Small intestine (tissue), 7 donors: ENCODE results near the gene KRTAP15-1. TPM values are rescaled to one million over a fixed set of nuclear protein-coding genes. Genes with fewer than 3 reads are reported as not detected.

Experiments
- DNase-seq, 2 donors: peaks; one replicate each; pipeline versions ENCODE4 v3.0.0 to v3.0.0-alpha.2; 2013
- FAIRE-seq: peaks from 2 replicates; lab custom pipeline; 2012; peaks lifted over from hg19 to GRCh38; lab: Jason Lieb, UNC
- H3K27ac ChIP-seq, 3 donors: one replicate each; pipeline ENCODE4 v1.5.1; 2013; ENCODE audit warnings: low read length in 2 of 3, mild to moderate bottlenecking in 2 of 3, control low read depth in 1 of 3, inconsistent platforms in 1 of 3, low read depth in 1 of 3, moderate library complexity in 1 of 3
- H3K27me3 ChIP-seq, 3 donors: one replicate each; pipeline ENCODE4 v1.6.1; 2013; ENCODE audit warnings: low read length in 3 of 3, inconsistent platforms in 1 of 3; ENCODE audit not compliant: control insufficient read depth in 3 of 3, insufficient read depth in 3 of 3
- H3K36me3 ChIP-seq, 3 donors: one replicate each; pipeline ENCODE4 v1.6.1; 2013; ENCODE audit warnings: low read length in 3 of 3, inconsistent platforms in 1 of 3, low read depth in 1 of 3, mild to moderate bottlenecking in 1 of 3, moderate library complexity in 1 of 3; ENCODE audit not compliant: control insufficient read depth in 3 of 3, insufficient read depth in 2 of 3
- H3K4me1 ChIP-seq, 3 donors: one replicate each; pipeline ENCODE4 v1.6.1; 2013; ENCODE audit warnings: low read length in 2 of 3, inconsistent platforms in 1 of 3, low read depth in 1 of 3, mild to moderate bottlenecking in 1 of 3, moderate library complexity in 1 of 3; ENCODE audit not compliant: control insufficient read depth in 3 of 3, insufficient read depth in 2 of 3
- H3K4me3 ChIP-seq, 3 donors: one replicate each; pipeline ENCODE4 v1.5.1; 2013; ENCODE audit warnings: low read length in 3 of 3, control low read depth in 1 of 3, inconsistent platforms in 1 of 3, low read depth in 1 of 3, mild to moderate bottlenecking in 1 of 3, moderate library complexity in 1 of 3
- H3K9me3 ChIP-seq, 2 donors: one replicate each; pipeline ENCODE4 v1.6.1; 2013; ENCODE audit warnings: low read depth in 1 of 2, low read length in 1 of 2; ENCODE audit not compliant: control insufficient read depth in 2 of 2, insufficient read depth in 1 of 2
- WGBS, 3 donors: extraction: QIAGEN DNeasy Blood & Tissue Kit; methylation state at CpG; one replicate each; pipeline ENCODE4 v1.1.7; 2013; 5-methylcytosine and 5-hydroxymethylcytosine counted together
- polyA plus RNA-seq, 4 donors: library from polyadenylated mRNA; stranded (reverse) in 3 of 4; unstranded in 1 of 4; fragments of 200-250 nt in 3 of 4; fragments of 120-200 nt in 1 of 4; gene quantifications; one replicate each; pipeline versions ENCODE4 v1.2.1 to v1.2.3, GENCODE V29; 2013
- donor health status: healthy with polysubstance abuse.
- donor health status: control.
- donor health status: control.
- donor health status: Bipolar disorder and iron deficiency.
- donor health status: healthy.

KRTAP15-1 gene
- polyA plus RNA-seq, 4 donors: not detected

DNA sequence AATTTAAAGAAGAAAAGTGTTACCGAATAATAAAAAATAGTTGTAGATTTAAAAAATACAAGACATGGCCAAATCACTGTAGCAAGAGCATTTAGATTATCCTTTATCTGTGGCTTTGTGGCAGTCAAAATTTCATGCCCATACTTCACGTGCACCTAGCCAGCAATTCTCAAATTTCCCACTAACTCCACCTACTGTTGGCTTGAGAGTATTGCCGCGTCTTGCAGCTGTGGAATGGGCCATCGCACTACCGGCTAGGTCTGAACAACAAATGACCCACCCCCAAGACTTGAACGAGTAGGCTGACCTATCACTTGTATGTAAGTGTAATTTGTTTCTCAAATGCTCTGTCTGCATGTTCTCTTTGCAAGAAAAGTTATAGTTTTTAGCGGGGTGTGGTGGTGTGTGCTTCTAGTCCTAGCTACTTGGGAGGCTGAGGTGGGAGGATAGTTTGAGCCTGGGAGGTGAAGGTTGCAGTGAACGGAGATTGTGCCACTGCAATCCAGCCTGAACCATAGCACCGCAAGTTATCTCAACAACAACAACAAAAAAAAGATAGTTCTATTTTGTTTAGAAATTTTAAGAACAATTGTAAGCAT is 5.9 kb upstream of the KRTAP15-1 start:
- H3K4me1 ChIP-seq: no peaks in the 10 kb centered on the region
- DNase-seq: peak; percentile 3 to 11
- H3K4me3 ChIP-seq: no peak overlapping the region
- WGBS, 3 donors: 31 to 42% (median 41%) methylated on average over 10 of the region's 10 CpGs
- no peak for FAIRE-seq
- H3K9me3 ChIP-seq: peaks cover 0 to 2% of the 10 kb centered on the region in 2 donors
- no peaks in the 10 kb centered on the region for H3K36me3 ChIP-seq
- H3K27ac ChIP-seq: no peak overlapping the region
- H3K27me3 ChIP-seq: no peaks in the 10 kb centered on the region

DNA sequence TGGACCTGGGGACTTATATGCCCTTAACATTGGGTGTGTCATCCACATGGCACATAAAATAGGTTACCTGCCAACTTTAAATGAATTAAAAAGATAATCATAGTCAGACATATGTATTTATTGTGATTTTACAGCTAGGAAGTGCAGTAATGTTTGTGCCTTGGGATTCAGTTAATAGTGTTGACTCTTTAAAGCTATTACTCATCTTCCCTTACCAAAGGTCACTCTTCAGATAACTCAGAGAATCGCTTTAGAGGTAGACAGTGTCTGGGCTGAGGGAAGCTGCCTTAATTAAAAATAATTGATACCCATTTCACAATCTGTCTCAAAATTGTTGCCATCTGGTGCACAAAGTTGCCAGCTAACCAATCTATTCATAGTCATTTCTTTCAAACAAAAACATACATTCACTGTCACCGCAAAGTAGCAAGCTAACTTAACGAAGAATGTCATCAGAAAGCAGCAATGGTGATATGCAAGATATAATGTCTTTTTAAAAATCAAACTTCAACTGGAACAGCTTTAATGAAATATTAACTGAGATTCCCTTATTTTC is 3.0 kb upstream of the KRTAP15-1 start:
- Histone ChIP-seq H3K4me1 (no peaks in the 10 kb centered on the region), H3K27ac (no peak overlapping the region), H3K36me3 (no peaks in the 10 kb centered on the region), H3K9me3 (no peaks in the 10 kb centered on the region), H3K4me3 (no peak overlapping the region), H3K27me3 (no peaks in the 10 kb centered on the region)
- WGBS, 3 donors: 68 to 72% (median 72%) methylated on average over 3 of the region's 3 CpGs
- FAIRE-seq (no peak), DNase-seq (peak in 1 of 2 donors; percentile 13)

DNA sequence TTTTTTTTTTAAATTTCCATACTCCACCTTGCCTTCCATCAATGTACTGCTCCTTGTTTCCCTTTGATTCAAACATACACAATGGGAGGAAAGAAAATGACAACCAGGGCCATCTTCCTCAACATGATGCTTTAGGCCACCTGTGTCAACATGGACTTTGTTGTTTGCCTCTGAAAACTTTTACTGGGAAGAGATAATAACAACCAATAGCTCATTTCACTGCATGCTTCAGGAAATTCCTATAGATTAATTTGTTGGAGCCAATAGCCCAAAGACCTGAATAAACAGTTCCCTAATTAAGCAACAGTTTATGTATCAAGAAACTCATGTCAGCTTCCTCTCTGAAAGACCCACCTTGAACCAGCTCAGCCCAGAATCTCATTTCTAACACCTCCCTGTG is 3.2 kb downstream of the KRTAP15-1 start:
- H3K27ac ChIP-seq: no peak overlapping the region
- H3K36me3 ChIP-seq: no peaks in the 10 kb centered on the region
- no peak for FAIRE-seq
- H3K4me3 ChIP-seq: no peak overlapping the region
- peak in 1 of 2 donors; percentile 10 for DNase-seq
- H3K27me3 ChIP-seq: no peaks in the 10 kb centered on the region
- no peaks in the 10 kb centered on the region for H3K9me3 ChIP-seq
- no peaks in the 10 kb centered on the region for H3K4me1 ChIP-seq

DNA sequence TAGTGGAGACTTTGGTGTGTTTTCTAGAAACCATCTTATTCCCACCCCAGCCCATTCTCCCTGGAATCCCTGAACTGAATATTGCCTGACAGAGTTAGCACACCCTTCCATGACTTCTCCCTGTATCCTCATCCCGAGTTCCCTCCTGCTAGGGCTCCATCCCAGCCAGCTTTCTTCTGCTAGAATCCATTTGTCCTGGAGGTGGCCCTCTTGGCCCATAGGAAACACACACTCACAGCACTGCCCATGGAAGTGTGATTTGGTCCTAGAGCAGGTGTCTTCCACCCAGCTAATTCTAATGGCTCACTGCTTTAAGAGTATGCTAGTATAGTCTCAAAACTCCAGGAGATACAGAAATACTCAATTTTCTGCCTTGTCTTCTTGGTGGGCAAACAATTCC is 4.1 kb downstream of the KRTAP15-1 start:
- H3K4me1 ChIP-seq: no peaks in the 10 kb centered on the region
- H3K36me3 ChIP-seq: no peaks in the 10 kb centered on the region
- DNase-seq: no peak
- no peaks in the 10 kb centered on the region for H3K9me3 ChIP-seq
- FAIRE-seq: no peak
- no peak overlapping the region for H3K27ac ChIP-seq
- no peaks in the 10 kb centered on the region for H3K27me3 ChIP-seq
- 33 to 60% (median 36%) methylated on average over 1 of the region's 1 CpG for WGBS, 3 donors
- no peak overlapping the region for H3K4me3 ChIP-seq

DNA sequence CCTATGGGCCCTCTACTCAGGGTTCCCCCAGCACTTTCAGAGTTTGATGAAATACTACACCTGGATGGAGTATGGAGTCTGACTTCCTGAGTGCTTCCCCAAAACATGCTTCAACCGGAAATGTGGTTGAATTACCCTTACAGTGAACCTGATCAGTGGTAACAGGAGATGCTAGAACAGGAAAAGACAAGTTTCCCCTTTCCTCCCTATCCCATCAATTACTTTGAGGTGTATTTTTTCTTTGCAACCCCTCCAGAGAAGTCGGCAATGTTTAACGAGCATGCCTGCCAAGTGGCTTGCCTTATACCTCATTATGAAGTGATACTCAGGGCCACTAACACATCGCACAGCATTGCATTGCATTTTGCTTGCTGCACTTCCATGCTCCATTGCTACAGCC is 7.0 kb downstream of the KRTAP15-1 start:
- H3K4me3 ChIP-seq: no peak overlapping the region
- H3K4me1 ChIP-seq: no peaks in the 10 kb centered on the region
- H3K27me3 ChIP-seq: no peaks in the 10 kb centered on the region
- no peak overlapping the region for H3K27ac ChIP-seq
- H3K36me3 ChIP-seq: no peaks in the 10 kb centered on the region
- DNase-seq (no peak), FAIRE-seq (no peak)
- no peaks in the 10 kb centered on the region for H3K9me3 ChIP-seq
- 50 to 59% (median 51%) methylated on average over 4 of the region's 4 CpGs for WGBS, 3 donors

DNA sequence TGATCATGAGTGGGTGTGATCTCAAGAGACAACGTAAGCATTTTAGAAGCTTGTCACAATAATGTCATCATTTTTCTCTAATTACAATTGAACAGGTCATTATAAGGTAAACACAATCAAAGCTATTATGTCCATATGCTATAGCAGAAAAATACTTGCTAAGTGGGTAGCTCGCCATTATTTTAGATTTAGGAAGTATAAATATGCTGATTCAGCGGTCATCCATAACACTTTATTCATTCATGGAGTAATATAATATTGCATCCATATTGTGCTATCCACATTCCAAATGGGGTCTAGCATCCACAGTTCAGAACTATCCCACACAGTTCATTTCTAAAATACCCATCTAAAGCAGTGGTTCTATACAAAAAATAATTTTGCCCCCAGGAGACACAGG is 8.4 kb downstream of the KRTAP15-1 start:
- Histone ChIP-seq H3K27ac (no peak overlapping the region), H3K4me3 (no peak overlapping the region), H3K36me3 (no peaks in the 10 kb centered on the region), H3K4me1 (no peaks in the 10 kb centered on the region), H3K9me3 (no peaks in the 10 kb centered on the region), H3K27me3 (no peaks in the 10 kb centered on the region)
- 76 to 93% (median 85%) methylated on average over 3 of the region's 3 CpGs for WGBS, 3 donors
- FAIRE-seq (no peak), DNase-seq (no peak)

DNA sequence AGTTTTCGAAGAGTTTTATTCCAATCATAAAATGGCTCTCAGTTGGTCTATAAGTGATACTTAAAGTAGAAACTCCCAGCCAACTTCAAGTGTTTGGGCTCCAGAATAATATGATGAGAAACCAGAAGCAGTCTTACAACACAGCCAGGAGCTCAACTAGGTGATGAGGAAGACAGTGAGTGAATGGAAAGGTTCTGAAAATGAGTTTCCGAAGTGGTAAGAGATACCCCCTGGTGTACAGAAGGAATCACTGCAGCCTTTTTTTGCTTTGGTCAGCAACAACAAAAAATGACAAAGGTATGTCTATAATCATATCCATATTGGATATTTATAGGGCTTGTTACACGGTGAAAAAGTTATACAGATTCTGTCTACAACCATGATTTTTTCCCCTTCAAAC is 23.6 kb downstream of the KRTAP15-1 start:
- Histone ChIP-seq H3K4me3 (no peak overlapping the region), H3K27me3 (no peaks in the 10 kb centered on the region), H3K36me3 (no peaks in the 10 kb centered on the region), H3K4me1 (no peaks in the 10 kb centered on the region), H3K9me3 (peaks cover 0 to 1% of the 10 kb centered on the region in 2 donors), H3K27ac (no peak overlapping the region)
- DNase-seq: peak in 1 of 2 donors; percentile 7
- no peak for FAIRE-seq
- 44 to 53% (median 53%) methylated on average over 3 of the region's 3 CpGs for WGBS, 3 donors

DNA sequence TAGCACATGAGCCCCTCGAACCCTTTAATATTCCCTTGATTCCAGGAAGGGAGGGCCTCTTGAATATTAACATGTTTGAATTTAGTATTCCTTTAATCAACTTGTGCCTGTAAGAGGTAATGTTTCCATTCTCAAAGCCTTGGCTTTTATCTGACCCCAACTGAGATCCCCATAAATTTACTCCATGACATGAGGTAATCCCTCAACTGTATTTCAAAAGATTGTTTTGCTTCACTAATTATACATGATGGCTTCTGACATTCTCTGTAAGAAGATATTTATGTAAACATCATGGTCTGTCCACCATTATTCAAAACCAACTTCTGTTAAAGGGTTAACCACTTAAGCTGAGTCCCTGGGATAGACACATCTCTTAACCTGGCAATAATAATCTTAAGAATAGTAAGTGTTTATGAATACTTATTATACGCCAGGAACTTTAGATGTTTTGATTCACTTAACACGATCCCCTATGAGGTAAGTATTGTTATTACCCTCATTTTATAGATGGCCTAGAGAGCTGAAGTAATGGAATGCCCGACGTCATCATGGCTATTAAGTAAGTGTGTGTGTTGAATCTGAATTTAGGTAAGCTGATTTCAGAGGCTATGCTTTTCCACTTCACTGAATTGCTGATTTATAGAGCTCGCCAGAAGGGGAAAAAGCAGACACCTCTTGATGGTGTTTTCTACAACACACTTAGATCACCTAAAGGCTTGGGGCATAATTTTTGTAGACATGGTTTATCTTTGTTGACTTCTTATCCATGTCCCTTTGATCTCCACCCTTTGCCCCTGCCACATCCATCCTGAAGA is 29.0 kb downstream of the KRTAP15-1 start:
- FAIRE-seq (no peak), DNase-seq (no peak)
- 62 to 69% (median 64%) methylated on average over 6 of the region's 6 CpGs for WGBS, 3 donors
- H3K4me1 ChIP-seq: no peaks in the 10 kb centered on the region
- no peaks in the 10 kb centered on the region for H3K9me3 ChIP-seq
- no peak overlapping the region for H3K27ac ChIP-seq
- no peaks in the 10 kb centered on the region for H3K36me3 ChIP-seq
- H3K4me3 ChIP-seq: no peak overlapping the region
- no peaks in the 10 kb centered on the region for H3K27me3 ChIP-seq
